HG03095 (cell line): ENCODE data around the gene ZNF407.

Experiments used
- ATAC-seq: cut with Tn5 transposase; IDR thresholded peaks from one replicate; pipeline ENCODE4 v1.9.1; 2021; ENCODE audit warnings: moderate library complexity; ENCODE audit not compliant: unreplicated experiment

ZNF407 gene

DNA sequence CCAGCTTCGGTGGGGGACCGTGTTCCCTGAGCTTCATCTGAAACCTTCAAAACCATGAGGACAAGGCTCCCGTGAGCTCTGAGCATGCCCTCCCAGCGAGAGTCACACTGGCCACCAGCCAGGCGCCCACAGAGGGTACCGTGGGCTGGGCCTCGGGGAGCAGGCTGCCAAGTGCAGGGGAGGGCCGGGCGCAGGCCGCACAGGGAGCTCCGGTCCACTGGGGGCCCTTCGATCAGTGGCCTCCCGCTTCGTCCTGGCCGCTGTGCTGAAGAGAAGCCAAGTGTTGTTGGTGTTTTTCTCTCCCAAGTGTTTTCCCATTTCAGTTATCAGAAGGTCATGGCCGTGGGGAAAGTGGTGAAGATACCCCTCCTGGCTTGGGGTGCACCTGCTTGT lies 466.8 kb downstream of the ZNF407 start:
- ATAC-seq, result no peak

GRCh38 chr18:75065251-75066000 lies 467.8 kb downstream of the ZNF407 start:
- ATAC-seq, result no peak

- no peak for ATAC-seq
Observed at GRCh38 chr18:75066021-75066880, 468.6 kb downstream of the ZNF407 start.

DNA sequence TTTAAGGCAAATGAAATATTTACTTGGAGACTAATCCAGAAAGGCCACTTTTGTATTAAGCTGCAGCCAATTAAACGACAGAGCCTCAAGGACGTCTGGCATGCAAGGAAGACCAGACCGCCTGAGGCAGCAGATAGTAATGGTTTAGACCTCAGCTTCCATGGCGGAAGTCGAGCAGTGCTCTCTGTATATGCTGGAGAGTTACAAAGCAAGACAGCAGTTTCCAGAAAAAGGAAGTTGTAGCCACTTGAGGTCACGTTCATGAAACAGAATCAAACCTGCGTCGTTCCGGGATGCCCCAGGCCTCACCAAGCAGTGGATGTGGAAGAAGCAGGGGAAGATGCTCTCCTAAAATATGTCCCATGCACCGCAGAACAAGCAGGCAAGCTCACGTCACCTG lies 469.3 kb downstream of the ZNF407 start:
- ATAC-seq, result no peak

DNA sequence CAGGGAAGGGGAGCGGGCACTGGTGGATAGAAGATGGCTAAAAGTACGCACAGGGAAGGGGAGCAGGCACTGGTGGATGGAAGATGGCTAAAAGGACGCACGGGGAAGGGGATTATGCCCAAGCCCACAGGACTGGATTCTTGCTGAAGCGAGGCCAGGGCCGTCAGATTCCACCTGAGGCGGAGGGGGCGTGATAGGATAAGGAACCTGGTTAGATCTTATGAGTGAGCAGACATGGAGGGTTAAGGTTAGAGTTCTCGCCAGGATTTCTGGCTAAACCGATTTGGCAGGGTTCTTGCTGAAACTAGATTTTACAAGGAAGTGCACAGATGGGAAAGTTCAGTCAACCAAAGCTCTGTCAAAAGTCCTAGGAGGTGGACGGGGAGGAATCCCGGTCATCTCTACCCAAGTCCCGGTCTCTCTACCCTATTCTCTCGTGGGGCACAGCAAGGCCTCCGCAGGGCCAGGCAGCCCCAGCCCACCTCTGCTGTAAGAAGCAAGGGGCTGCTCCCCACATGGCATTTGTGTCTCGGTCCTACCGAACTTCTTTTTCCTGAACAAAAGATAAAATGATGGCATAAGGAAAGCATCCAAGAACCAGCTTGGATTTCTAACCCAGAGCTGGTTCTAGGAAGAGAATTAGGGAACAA lies 470.5 kb downstream of the ZNF407 start:
- no peak for ATAC-seq

GRCh38 chr18:75068682-75069435 lies 471.2 kb downstream of the ZNF407 start:
- no peak for ATAC-seq

DNA sequence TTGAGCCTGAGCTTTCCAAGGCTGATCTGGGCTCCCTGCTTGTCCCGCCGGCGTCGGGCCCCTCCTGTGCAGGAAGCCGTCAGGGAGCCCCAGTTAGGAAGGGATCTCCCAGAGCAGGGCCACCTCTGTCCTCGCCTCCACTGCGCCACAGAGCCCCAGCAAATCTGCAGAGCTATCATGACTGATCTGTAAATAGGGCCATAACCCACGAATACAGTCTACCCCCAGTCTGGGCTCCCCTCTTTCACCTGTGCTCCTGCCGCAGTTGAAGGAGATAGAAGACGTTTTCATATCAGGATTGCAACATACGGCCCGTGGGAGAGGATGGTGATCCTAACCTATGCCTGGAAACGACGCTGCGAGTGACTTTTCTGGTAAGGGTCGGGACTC lies 472.6 kb downstream of the ZNF407 start:
- no peak for ATAC-seq

GRCh38 chr18:75070625-75071483 lies 473.2 kb downstream of the ZNF407 start:
- peak; percentile 81 for ATAC-seq

DNA sequence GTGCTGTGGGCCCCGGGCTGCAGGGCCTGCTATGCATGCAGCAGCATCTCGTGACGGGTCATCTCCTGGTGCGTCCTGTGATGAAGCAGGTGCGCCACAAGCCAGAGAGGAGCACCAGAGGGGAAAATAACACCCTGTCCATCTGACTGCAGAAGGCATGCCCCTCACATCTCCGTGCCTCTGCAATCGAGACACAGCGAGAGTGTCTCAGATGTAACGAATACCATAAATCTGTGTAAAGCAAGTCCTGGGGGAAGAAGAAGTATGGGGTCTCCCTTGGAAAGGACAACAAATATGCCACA lies 473.8 kb downstream of the ZNF407 start:
- no peak for ATAC-seq

DNA sequence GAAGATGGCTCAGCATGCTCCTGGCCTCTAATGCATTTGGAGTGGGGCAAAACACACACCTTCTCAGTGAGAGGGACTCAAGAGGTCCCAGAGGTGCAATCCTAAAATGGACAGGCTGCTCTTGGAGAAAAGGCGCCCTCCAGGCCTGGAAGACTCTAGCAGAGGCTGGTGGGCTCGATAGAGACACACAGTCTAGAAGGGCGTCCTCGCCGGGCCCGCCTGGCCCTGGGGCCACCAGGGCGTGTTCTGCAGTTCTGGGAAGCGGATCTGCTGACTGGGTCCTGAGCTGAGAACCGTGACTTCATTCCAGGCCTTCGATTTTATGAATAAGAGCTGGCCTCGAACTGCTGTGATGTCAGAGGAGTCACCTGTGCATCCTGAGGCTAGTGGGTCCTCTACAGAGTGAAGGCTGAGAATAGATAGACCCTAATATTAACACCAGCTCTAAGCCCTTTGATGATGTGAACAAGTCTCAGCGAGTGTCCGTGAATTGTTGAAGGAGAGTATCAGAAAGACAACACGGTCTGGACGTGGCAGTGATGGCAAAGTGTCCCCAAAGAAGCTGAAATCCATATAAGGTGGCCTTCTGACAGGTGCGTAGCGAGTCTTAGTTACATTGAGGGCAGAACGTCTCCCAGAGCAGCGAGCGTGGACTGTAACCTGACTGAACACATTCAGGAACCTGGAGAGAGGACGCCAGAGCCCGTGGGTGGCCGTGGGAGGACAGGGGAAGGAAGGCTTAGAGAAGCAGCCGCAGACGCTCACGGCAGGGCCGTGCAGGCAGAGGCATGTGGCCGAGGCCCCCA lies 474.4 kb downstream of the ZNF407 start:
- no peak for ATAC-seq

DNA sequence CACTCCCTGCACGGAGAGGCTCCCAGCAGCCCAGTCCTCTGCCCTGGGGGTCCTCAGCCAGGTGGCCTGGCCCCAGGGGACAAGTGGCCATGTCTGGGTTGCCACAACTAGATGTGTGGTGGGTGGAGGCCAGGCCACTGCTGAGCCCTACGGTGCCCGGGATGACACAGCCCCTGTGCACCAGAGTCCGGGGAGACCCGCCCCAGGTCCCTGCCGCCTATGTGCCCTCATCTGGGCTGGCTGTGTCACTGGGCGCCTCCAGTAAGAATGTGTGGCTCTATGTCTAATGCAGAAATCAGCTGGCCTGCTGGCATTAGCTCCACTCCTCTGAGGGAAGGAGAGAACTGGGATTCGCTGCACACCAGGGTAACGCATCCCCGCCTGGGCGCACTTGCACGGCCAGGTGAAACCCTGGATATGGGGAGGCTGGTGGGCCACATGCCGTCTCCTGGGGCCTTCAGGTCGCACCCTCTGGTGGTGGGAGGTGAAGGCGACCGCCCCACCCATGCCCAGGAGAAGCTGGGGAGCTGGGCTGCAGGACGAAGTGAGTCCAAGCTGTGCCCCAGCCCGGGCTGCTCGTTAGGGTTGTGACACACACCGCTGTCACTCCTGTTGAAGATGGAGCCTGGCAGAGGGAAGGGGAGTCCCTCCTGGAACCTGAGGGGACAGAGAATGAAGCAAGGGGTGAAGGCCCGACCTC lies 475.2 kb downstream of the ZNF407 start:
- ATAC-seq, result no peak

GRCh38 chr18:75073654-75074053 lies 476.0 kb downstream of the ZNF407 start:
- ATAC-seq, result no peak

GRCh38 chr18:75074196-75075015 lies 476.7 kb downstream of the ZNF407 start:
- ATAC-seq, result no peak

- no peak for ATAC-seq
Observed at GRCh38 chr18:75075016-75075305, 477.3 kb downstream of the ZNF407 start.

GRCh38 chr18:75075429-75075841 lies 477.8 kb downstream of the ZNF407 start:
- no peak for ATAC-seq

DNA sequence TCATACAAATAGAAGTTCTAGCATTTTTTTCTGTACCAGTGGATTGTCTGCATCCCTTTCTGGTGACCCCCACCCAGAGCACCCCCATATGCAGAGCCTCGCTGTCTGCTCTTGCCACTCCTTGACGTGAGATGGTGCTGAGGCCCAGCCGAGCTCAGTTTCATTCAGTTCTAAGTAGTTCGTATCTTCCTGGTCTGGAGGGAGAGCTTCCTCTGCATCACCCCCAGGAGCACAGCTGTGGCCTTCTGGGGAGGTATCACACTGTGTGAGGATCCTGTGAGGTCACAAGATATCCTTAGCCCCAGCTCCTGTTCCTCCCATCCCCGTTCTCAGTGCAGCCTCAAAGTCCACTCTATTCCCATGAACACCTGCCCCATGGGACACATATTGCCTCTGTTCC lies 478.6 kb downstream of the ZNF407 start:
- no peak for ATAC-seq

DNA sequence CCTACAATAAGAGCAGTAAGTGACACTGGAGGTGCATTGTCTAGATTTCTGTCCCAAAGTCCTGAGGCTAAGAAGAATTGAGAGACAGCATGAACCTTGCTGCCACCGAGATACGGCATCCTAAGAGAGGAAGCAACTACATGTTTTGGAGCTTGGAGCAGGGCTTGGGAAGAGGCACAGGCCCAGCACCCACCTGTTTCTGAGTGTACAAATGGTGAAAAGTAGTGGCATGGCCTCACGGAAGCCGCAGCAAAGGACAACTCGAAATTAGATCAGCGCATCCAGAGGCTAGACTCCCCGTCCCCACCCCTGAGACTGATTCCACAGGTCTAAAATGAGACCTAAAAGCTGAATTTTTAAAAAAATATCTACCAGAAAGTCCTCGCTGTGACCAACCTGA lies 483.8 kb downstream of the ZNF407 start:
- no peak for ATAC-seq

DNA sequence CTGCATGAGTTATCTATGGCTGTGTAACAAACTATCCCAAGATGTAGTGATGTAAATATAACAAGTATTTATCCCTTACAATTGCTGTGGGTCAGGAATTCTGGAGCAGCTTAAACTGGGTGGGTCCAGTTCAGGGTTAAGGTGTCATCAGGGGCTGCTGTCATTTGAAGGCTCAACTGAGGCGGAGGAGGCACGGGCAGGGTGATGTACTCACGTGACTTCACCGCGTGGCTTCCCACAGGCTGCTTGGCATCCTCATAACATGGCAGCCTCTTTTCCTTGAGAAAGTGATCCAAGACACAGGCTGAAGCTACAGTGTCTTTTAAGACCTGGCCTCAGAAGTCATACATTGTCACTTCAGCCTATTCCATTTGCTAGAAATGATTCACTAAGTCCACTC lies 485.5 kb downstream of the ZNF407 start:
- no peak for ATAC-seq
